ENCODE data around the gene APMAP.

The APMAP gene

DNA sequence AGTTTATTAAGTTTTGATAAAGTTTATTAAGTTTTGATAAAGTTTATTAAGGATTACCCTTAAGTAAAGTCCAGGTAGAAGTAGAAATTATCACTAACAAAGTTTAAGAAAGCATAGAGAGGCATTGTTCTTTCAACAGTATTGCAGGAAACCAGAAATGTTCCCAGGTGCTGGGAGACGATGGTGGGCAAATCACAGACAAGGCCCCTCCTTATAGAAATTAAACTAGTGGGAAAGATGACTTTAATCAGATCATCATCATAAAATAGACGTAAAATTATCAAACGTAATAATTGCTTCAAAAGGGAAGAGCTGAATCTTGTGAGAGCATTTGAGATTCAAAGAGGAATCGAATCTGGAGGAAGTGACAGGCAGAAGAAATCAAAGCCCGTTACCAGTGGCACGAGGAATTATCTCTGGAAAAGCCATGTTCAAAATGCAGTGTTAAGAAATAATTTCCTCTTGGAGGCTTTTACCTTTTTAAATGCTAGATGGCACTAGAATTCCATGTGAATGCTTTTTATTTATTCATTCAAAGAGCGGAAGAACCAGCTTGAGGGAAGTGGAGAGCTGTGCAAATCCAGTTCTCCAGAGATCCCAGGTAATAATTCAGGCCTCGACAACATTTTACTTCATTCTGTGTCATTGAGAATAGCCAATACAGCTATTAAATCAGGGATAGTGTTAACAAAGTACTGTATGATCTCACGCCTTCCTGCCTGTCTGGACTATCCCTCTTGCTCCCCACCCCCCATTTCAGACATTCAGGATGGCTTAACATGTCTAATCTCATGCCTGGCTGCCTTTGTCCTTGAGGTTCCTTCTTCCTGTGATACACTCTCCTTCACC lies 1.0 kb upstream of the APMAP start:
- TF ChIP-seq, protein P1, sequence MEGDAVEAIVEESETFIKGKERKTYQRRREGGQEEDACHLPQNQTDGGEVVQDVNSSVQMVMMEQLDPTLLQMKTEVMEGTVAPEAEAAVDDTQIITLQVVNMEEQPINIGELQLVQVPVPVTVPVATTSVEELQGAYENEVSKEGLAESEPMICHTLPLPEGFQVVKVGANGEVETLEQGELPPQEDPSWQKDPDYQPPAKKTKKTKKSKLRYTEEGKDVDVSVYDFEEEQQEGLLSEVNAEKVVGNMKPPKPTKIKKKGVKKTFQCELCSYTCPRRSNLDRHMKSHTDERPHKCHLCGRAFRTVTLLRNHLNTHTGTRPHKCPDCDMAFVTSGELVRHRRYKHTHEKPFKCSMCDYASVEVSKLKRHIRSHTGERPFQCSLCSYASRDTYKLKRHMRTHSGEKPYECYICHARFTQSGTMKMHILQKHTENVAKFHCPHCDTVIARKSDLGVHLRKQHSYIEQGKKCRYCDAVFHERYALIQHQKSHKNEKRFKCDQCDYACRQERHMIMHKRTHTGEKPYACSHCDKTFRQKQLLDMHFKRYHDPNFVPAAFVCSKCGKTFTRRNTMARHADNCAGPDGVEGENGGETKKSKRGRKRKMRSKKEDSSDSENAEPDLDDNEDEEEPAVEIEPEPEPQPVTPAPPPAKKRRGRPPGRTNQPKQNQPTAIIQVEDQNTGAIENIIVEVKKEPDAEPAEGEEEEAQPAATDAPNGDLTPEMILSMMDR (IDR thresholded peaks at IDR 0.05) = peak; percentile 51
- H3K9ac ChIP-seq = no peak overlapping the region

DNA sequence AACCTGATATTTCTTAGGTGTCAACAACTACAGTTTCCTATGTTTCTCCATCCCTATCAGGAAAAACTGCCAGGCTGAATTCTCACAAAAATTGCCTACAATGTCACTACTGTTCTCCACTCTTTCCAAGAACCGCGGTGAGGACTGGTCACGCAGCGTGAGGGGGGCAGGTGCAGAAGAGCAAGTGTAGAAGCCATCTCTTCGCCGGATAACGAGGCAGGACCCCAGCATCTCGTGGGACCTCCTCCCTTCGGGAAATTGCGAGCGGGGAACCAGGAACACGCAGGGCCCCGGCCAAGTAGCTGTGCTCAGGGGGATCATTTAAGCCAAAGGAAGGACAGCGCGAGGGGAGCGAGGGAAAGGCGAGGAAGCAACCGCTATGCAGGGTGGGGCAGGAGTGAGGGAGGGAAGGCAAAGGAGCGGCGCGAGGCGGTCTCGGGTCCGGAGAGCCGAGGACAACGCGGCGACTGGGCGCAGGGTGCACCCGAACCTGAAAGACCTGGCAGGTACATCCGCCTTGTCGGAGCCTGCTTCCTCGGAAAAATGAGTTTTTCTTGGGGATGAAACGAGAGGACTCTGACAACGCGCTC lies 559 bp downstream of the APMAP start:
- peak overlapping the region; percentile 64 for H3K4me3 ChIP-seq (ENCODE audit: low read depth, low read length)
- H3K79me2 ChIP-seq = peaks cover 30% of the 10 kb centered on the region
- H3K36me3 ChIP-seq (ENCODE audit: control insufficient read depth, insufficient read depth, low read length) = no peaks in the 10 kb centered on the region
- H3K27ac ChIP-seq = peak overlapping the region; percentile 94
- H3K9me3 ChIP-seq (ENCODE audit: control insufficient read depth, low read length) = no peaks in the 10 kb centered on the region
- no peaks in the 10 kb centered on the region for H3K27me3 ChIP-seq (ENCODE audit: control insufficient read depth, insufficient read depth, low read length)
- peak overlapping the region; percentile 70 for H3K9ac ChIP-seq
- peaks cover 24% of the 10 kb centered on the region for H3K4me1 ChIP-seq
- TF ChIP-seq, protein P1 (IDR thresholded peaks at IDR 0.05) = no peak
- H3K4me2 ChIP-seq (ENCODE audit: low read length) = peak overlapping the region; percentile 86
- H2AFZ ChIP-seq = peak overlapping the region; percentile 90

More for the DNA sequence above, 1.0 kb upstream of the APMAP start:
- Histone ChIP-seq H3K4me1 (peaks cover 24% of the 10 kb centered on the region), H2AFZ (peak overlapping the region; percentile 90), H3K9me3 (ENCODE audit: control insufficient read depth, low read length) (no peaks in the 10 kb centered on the region), H3K4me2 (ENCODE audit: low read length) (peak overlapping the region; percentile 86), H3K36me3 (ENCODE audit: control insufficient read depth, insufficient read depth, low read length) (no peaks in the 10 kb centered on the region), H3K79me2 (peaks cover 21% of the 10 kb centered on the region), H3K27ac (peak overlapping the region; percentile 94), H3K27me3 (ENCODE audit: control insufficient read depth, insufficient read depth, low read length) (no peaks in the 10 kb centered on the region), H3K4me3 (ENCODE audit: low read depth, low read length) (peak overlapping the region; percentile 64)

- TF ChIP-seq, protein P1 (IDR thresholded peaks at IDR 0.05) = no peak
- no peaks in the 10 kb centered on the region for H3K36me3 ChIP-seq (ENCODE audit: control insufficient read depth, insufficient read depth, low read length)
- no peak overlapping the region for H3K9ac ChIP-seq
- no peak overlapping the region for H2AFZ ChIP-seq
- H3K4me2 ChIP-seq (ENCODE audit: low read length) = no peak overlapping the region
- H3K4me3 ChIP-seq (ENCODE audit: low read depth, low read length) = no peak overlapping the region
- no peak overlapping the region for H3K27ac ChIP-seq
- H3K4me1 ChIP-seq = peaks cover 33% of the 10 kb centered on the region
- no peaks in the 10 kb centered on the region for H3K27me3 ChIP-seq (ENCODE audit: control insufficient read depth, insufficient read depth, low read length)
- H3K79me2 ChIP-seq = peaks cover 30% of the 10 kb centered on the region
- H3K9me3 ChIP-seq (ENCODE audit: control insufficient read depth, low read length) = no peaks in the 10 kb centered on the region
Observed at GRCh38 chr20:24990810-24991252, 1.7 kb downstream of the APMAP start.

GRCh38 chr20:24989162-24989561 lies 3.4 kb downstream of the APMAP start:
- Histone ChIP-seq H3K9me3 (ENCODE audit: control insufficient read depth, low read length) (no peaks in the 10 kb centered on the region), H3K36me3 (ENCODE audit: control insufficient read depth, insufficient read depth, low read length) (no peaks in the 10 kb centered on the region), H3K4me3 (ENCODE audit: low read depth, low read length) (no peak overlapping the region), H3K79me2 (peaks cover 33% of the 10 kb centered on the region), H3K9ac (no peak overlapping the region), H2AFZ (no peak overlapping the region), H3K27ac (no peak overlapping the region), H3K4me1 (peaks cover 38% of the 10 kb centered on the region), H3K27me3 (ENCODE audit: control insufficient read depth, insufficient read depth, low read length) (no peaks in the 10 kb centered on the region), H3K4me2 (ENCODE audit: low read length) (no peak overlapping the region)
- TF ChIP-seq, protein P1 (IDR thresholded peaks at IDR 0.05) = no peak

Data from parathyroid adenoma (tissue), 2 donors.